GM12891 (cell line): ENCODE results near the gene CPLANE1.

Experiments
- DNase-seq: peaks from one replicate; pipeline ENCODE4 v3.0.0; 2011; ENCODE audit warnings: low spot score; ENCODE audit not compliant: insufficient read length
- FAIRE-seq: peaks from 2 replicates; lab custom pipeline; 2011; peaks lifted over from hg19 to GRCh38; lab: Jason Lieb, UNC
- PAX5 ChIP-seq: IDR thresholded peaks from 2 replicates; pipeline ENCODE4 v1.6.1; 2011; ENCODE audit warnings: low read length, moderate library complexity, mild to moderate bottlenecking; ENCODE audit not compliant: insufficient read depth, severe bottlenecking
- POLR2A ChIP-seq: IDR thresholded peaks from 2 replicates; pipeline ENCODE4 v1.6.1; 2011; ENCODE audit warnings: low read depth, low read length, control low read depth
- POLR2AphosphoS5 ChIP-seq: IDR thresholded peaks from 2 replicates; pipeline ENCODE4 v1.6.1; 2011; ENCODE audit warnings: low read depth, low read length, control low read depth
- POU2F2 ChIP-seq: IDR thresholded peaks from 2 replicates; pipeline ENCODE4 v1.6.1; 2011; ENCODE audit warnings: low read depth, mild to moderate bottlenecking, control low read depth, low read length, moderate library complexity
- SPI1 ChIP-seq: IDR thresholded peaks from 2 replicates; pipeline ENCODE4 v1.6.1; 2011; ENCODE audit warnings: low read depth, low read length, control low read depth
- TAF1 ChIP-seq: IDR thresholded peaks from 2 replicates; pipeline ENCODE4 v1.6.1; 2011; ENCODE audit warnings: low read depth, low read length, control low read depth

The CPLANE1 gene

DNA sequence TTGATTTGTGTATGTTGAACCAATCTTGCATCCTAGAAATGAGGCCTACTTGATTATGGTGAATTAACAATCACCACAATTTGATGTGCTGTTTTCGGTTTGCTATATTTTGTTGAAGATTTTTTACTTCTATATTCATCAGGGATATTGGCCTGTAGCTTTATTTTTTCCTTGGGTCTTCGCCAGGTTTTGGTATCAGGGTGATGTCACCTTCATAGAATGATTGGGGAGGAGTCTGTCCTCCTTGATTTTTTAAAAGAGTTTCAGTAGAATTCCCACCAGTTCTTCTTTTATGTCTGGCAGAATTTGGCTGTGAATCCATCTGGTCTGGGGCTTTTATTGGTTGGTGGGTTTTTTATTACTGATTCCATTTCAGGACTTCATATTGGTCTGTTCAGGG lies 115.2 kb downstream of the CPLANE1 start:
- FAIRE-seq (no peak), DNase-seq (no peak)
- TF ChIP-seq POLR2AphosphoS5: no peak
- no peak for TF ChIP-seq TAF1
- no peak for TF ChIP-seq POLR2A
- TF ChIP-seq POU2F2: no peak
- no peak for TF ChIP-seq PAX5
- no peak for TF ChIP-seq SPI1

- no peak for FAIRE-seq
- TF ChIP-seq POU2F2 (no peak), POLR2AphosphoS5 (no peak), POLR2A (no peak), TAF1 (no peak), SPI1 (no peak), PAX5 (no peak)
- no peak for DNase-seq
Measured at GRCh38 chr5:37132646-37133045, 116.5 kb downstream of the CPLANE1 start.

GRCh38 chr5:37121465-37121864 lies 127.7 kb downstream of the CPLANE1 start:
- peak; percentile 60 for FAIRE-seq
- no peak for DNase-seq
- TF ChIP-seq POU2F2 (no peak), PAX5 (no peak), TAF1 (no peak), POLR2A (no peak), SPI1 (no peak), POLR2AphosphoS5 (no peak)

DNA sequence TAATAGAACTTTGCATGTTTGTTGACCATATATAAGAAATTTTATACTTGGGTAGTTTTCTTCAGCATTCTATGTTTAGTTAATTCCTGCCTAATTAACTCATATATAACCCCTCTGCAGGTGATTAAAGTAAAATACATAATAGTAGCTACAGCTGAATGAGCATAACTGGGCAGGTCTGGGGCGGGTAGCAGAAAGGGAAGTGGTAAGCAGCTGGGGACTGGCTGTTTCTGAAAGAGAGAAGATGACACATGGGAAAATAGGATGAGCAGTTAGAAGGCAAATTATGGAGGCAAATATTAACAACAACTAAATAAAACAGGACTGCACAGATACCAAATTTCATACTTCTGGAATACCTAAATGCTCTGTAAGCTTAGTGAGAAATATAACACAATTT lies 128.1 kb downstream of the CPLANE1 start:
- DNase-seq: no peak
- peak; percentile 47 for FAIRE-seq
- TF ChIP-seq SPI1: peak; percentile 63
- no peak for TF ChIP-seq POLR2A

DNA sequence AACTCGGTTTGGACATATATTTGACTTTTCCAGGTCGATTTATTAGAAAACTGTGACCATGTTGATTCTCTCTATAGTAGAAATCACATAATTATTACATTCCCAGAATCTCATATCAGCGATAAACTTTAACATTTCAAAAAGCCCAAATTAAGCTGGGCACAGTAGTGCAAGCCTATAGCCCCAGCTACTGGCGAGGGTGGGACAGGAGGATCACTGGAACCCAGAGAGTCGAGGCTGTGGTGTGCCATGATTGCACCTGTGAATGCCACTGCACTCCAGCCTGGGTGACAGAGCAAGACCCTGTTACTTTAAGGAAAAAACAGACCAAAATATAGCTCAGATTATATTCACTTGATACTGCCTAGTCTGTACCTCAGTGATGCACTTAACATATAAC lies 128.9 kb downstream of the CPLANE1 start:
- DNase-seq: no peak
- peak; percentile 9 for FAIRE-seq
- TF ChIP-seq PAX5: no peak
- TF ChIP-seq TAF1: no peak
- TF ChIP-seq POU2F2: no peak
- no peak for TF ChIP-seq POLR2AphosphoS5
- no peak for TF ChIP-seq SPI1
- TF ChIP-seq POLR2A: no peak

GRCh38 chr5:37116359-37116758 lies 132.8 kb downstream of the CPLANE1 start:
- TF ChIP-seq TAF1 (no peak), PAX5 (no peak)
- FAIRE-seq: no peak
- no peak for DNase-seq

- FAIRE-seq (peak; percentile 48), DNase-seq (no peak)
- TF ChIP-seq POLR2A (no peak), SPI1 (no peak), TAF1 (no peak), POLR2AphosphoS5 (no peak), POU2F2 (no peak), PAX5 (no peak)
Measured at GRCh38 chr5:37112383-37112991, 136.7 kb downstream of the CPLANE1 start.

DNA sequence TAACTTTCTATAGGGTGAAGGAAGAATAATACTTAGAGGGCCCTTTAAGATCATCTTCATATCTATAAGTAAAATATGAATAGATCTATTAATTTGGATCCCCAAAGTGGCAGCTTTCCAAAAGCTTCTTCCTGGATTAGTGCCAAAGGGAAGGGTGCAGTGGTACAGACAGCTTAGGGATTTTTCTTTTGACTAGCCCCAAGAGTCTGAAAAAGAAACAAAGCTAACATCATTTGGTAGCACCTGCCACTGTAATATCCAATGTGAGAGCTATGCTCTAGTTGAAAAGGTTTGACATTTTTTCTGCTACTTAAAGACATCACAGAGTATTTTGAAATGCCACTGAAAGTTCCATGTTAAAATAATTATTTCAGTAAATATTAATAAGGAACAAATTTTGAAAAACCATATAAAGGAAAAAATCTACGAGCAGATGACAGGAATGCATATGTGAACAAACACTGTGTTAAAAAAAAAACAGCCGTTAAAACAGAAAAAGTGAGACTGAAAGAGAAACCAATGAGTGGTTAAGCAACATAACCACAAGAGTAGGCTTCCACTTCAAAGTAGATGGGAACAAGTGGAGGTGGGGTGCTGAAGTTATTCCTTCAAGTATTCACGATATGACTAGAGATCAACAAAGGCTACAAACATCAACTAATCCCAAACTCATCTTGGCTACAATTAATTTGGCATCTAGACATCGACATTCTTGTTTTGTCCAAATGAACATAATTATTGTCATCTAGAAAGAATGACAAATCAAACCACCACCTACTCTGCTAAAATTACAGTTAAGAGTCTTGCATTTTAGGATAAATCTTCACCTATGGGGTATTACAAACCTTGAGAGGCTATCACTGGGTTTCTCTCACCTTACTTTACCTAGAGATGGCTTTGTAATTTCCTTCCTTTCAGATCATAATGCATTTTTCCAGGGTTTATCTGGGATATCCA lies 137.5 kb downstream of the CPLANE1 start:
- FAIRE-seq: peak; percentile 92
- TF ChIP-seq POU2F2: peak; percentile 47; the same call in 1 of the 2 replicates
- no peak for TF ChIP-seq SPI1
- no peak for TF ChIP-seq TAF1
- DNase-seq: peak; percentile 15

DNA sequence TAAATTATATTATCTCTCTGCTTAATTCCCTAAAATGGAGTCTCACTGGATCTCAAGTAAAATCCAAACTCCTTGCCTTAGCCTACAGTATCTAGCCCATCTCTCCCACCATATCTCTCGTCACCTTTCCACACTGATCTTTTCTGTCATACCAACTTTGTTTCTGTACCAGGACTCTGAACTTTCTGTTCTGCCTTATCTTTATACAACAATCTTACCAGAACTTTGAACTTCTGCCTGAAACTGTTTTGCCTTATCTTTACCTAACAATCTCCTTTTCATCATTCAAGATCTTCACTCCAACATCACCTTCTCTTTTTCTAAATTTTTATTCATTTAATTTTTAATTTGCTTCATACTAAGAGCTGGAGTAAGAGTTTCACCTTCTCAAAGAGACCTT lies 139.0 kb downstream of the CPLANE1 start:
- FAIRE-seq (no peak), DNase-seq (no peak)
- no peak for TF ChIP-seq POLR2A
- no peak for TF ChIP-seq TAF1
- no peak for TF ChIP-seq SPI1
- no peak for TF ChIP-seq POU2F2
- TF ChIP-seq PAX5: no peak
- no peak for TF ChIP-seq POLR2AphosphoS5

GRCh38 chr5:37109338-37109737 lies 139.8 kb downstream of the CPLANE1 start:
- TF ChIP-seq TAF1 (no peak), PAX5 (no peak), POU2F2 (no peak), SPI1 (no peak), POLR2A (no peak)
- FAIRE-seq (no peak), DNase-seq (no peak)
